Left ventricle myocardium superior (tissue), 1 donor: ENCODE measurements around the gene CTSO. TPM values are rescaled to one million over a fixed set of nuclear protein-coding genes. Genes with fewer than 3 reads are reported as not detected.

ENCODE experiments used
- ATAC-seq: fragments of 200-7000 bp; cut with Tn5 transposase; one replicate; pipeline ENCODE4 v1.9.1; 2020; ENCODE audit warnings: mild to moderate bottlenecking, moderate library complexity
- DNase-seq: peaks from one replicate; pipeline ENCODE4 v3.0.0-alpha.2; 2020
- intact Hi-C: fragments of 100-400 bp; cut with micrococcal nuclease; formaldehyde crosslinking; loops from one replicate; pipeline ENCODE4 v1.11.0; 2022
- long read RNA-seq: library from polyadenylated mRNA; unstranded; transcript quantifications from one replicate; pipeline ENCODE4 v2.0.0, GENCODE V29; 2021
- total RNA-seq: library from RNA; stranded (reverse); fragmentation: NEBNext Ultra II Directional; extraction: Animal tissue kit (Norgen Biotek cat#: 25700); gene quantifications from one replicate; pipeline ENCODE4 v1.2.1, GENCODE V29; 2021
- donor health status: DM: no; HTN: yes; CAD: no; lungs with severe emphysema.

The CTSO gene
- 6.2 TPM for total RNA-seq
- long read RNA-seq, transcript CTSO-201 (8 exons, 2,954 nt), result major isoform, 9 of 10 reads
- long read RNA-seq, partial matches to known transcripts, result 0 of 10 reads
- long read RNA-seq, other reads (novel, unspliced or antisense), result 1 of 10 reads

- intact Hi-C loops, result loop anchor here (10.0 kb wide), 1 partner anchor 149 kb away; no protein-coding TSS in a partner anchor
- ATAC-seq, result peak; percentile 98
- DNase-seq, result peak; percentile 87
Observed at GRCh38 chr4:155953151-155954117, at the start of gene CTSO. Gene CTSO (minus strand): TSS chr4:155953866. CDS start chr4:155953847, 19 bp downstream.

- DNase-seq (no peak), ATAC-seq (no peak)
- intact Hi-C loops, result no loop called here
Observed at GRCh38 chr4:156000491-156000890, 46.8 kb upstream of the CTSO start.

DNA sequence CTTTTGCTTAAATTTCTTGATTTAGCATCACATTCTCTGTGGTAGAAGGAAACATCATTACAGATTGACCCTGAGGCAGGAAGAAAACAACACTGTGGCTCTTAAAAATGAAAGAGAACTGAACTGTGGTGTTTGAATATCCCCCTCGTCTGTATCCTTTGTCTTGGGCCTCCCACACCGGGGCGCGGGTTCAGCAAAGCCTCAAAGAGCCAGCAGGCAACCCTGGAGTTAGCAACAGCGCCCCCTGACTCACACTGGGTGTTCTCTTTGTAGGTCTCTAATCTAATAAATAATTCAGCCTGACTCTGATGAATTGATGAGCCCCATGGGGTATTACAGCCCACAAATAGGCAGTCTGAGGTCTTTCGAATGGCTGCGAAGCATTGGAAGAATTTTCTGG lies 46.1 kb upstream of the CTSO start:
- DNase-seq (peak; percentile 38), ATAC-seq (no peak)
- intact Hi-C loops, result no loop called here

- ATAC-seq, result no peak
- DNase-seq, result no peak
- intact Hi-C loops, result no loop called here
Observed at GRCh38 chr4:155995069-155995468, 41.4 kb upstream of the CTSO start.

DNA sequence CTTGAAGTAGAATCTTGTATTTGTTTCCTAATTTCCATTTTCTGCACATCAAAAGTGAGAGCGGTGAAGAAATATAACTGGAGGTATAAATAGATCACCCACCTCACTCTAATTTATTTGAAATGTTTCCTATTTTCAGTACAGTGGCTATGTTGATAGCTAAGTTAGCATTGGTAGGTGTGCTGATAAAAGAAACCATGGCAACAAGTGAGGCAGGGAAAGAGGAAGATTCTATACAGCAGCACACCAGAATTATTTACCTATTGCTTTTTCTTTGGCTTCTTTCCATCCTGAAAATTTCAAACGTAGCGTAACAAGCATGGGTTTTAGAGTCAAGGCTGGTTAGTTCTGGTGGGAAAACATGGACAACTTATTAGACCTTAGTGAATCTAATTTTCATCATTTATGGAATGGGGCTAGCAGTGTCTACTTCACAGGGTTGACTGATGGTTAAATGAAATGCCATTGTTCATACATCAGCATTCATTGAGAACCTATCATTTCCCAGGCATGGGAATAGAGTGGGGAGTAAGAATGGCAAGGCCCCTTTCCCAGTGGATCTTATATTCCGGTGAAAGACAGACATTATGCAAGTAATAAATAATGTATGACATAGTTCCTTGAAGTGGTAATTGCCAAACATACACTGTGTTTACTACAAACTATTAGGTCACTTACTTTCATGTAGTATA lies 30.6 kb upstream of the CTSO start:
- DNase-seq, result no peak
- no peak for ATAC-seq
- intact Hi-C loops, result no loop called here

DNA sequence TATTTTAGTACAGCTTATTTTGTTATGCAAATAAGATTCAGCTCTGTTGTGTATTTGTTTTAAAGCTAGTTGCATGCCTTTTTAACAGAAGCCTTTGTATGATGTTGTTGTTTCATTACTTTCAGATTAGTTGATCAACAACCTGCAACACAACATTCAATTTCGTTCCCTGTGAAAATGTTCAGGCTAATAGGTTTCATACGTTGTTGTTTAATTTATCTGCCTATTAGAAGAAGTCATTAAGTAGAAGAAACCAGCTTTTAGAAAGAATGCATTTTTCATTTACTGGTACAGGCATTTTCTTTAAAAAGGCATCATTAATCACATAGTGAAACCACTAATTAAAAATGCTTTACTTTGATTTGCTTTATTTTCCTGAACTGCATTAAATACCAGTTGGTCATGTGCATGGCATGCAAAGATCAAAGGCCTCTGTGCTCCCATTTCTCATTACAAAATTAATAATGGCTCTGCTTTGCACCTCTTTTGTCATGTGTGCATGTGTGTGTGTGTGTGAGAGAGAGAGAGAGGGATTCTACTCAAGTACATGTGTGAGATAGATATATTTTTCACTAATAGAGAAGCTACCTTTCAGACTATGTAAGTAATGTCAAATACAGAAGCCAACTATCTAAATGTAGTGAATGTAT lies 29.2 kb upstream of the CTSO start:
- DNase-seq, result no peak
- ATAC-seq, result no peak
- intact Hi-C loops, result no loop called here

GRCh38 chr4:155978810-155979209 lies 25.1 kb upstream of the CTSO start:
- intact Hi-C loops, result no loop called here
- DNase-seq (no peak), ATAC-seq (no peak)

- ATAC-seq (no peak), DNase-seq (no peak)
- intact Hi-C loops, result no loop called here
Observed at GRCh38 chr4:155975511-155975910, 21.8 kb upstream of the CTSO start.

GRCh38 chr4:155974996-155975395 lies 21.3 kb upstream of the CTSO start:
- ATAC-seq (no peak), DNase-seq (no peak)
- intact Hi-C loops, result no loop called here

DNA sequence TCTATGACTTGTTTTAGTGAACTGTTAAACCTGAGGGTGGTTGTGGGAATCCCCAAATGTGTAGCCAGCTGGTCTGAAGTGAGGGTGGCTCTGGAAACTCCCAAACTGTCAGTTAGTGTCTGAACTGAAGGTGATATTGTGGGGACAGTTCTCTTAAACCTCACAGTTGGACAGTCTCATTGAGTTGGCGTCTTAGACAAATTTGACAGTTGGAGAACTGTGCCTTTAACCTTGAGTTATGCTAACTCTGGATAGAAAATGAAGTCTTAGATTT lies 20.7 kb upstream of the CTSO start:
- no peak for ATAC-seq
- no peak for DNase-seq
- intact Hi-C loops, result no loop called here

DNA sequence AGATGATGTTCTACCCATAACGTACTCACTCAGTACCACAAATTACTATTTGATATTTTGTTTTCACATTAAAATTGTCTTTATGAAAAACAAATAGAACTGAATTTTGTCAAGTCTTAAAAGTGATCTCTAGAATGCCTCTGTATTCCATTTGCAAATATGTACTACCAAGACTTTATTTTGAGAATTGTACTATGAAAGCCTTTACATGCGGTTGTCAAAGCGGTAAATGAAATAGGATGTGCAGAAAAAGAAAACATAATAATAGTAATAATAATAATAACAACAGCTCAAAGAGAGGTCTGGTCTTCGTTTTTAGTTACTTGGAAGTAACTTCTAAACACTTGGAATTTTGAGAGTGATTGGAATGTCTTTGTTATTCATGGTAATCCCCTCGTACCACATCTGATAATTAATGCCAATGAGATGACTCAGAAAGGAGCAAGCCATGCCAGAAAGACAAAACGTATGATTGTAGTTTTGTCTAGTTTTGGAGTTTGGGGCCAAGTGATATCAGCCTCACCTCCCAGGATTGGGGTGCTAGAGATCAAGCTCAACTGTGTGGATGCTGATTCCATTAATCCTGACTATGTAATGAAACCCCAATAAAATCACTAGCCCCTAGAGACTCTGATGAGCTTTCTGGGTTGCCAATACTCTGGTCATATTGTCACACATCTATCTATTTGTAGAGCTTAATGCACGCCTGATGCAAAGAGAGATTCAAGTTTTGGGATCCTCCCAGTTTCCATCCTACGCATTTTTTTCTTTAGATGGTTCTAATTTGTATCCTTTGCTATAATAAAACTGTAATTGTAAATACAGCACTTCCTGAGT lies 20.2 kb upstream of the CTSO start:
- DNase-seq, result no peak
- intact Hi-C loops, result no loop called here
- ATAC-seq, result no peak

GRCh38 chr4:155972098-155972497 lies 18.4 kb upstream of the CTSO start:
- intact Hi-C loops, result no loop called here
- DNase-seq, result no peak
- ATAC-seq, result no peak

- DNase-seq (no peak), ATAC-seq (no peak)
- intact Hi-C loops, result no loop called here
Observed at GRCh38 chr4:155966731-155967395, 13.2 kb upstream of the CTSO start.

DNA sequence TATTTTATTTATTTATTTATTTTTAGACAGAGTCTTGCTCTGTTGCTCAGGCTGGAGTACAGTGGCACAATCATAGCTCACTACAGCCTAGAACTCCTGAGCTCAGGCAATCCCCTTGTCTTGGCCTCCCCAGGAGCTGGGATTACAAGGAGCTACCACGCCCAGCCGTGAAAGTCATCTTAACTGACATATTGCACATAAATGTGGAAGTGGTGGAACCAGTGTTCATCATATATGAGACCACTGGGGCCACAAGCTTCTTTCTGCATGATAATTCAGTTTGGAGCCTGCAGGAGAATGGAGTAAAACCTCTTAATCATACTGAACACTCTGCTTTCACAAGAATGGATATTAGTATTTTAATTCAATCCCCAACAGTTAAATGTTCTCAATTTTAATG lies 12.5 kb upstream of the CTSO start:
- DNase-seq, result no peak

DNA sequence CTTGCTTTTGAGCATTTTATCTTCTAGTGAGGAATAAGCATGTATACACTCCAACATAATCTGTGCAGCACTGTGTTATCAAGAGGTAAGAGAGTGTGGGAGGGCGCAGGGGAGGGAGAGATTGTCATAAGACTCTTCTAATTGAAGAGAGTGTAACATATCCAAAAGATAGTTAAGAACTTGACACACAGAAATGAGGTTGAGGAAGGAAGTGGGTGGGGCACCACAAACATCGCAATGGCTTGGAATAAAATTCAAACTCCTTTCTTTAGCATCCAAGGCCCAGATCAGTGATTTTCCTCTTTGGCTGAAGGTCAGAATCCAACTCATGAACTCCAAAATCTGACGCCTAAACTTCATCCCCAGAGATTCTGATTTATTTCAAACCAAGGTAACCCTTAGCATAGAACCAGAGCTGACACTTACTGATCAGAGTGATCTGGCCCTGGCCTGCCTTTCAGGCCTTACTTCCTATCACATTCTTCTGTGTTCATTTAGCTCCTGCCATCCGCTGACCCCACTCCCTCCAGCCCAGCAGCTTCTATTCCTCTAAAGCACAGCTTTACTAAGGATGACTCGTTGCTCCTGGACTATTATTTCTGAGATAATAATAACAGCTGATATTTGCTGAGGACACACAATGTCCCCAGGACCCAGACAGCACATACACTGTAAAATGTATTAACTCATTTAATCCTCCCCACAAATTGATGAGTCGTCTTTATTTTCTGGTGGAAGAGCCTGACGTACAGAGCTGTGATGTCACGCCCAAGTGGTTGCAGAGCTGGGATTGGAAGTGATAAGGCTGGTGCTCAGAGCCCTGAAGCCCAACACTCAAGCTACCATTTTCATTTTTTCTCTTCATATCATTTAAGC lies 10.6 kb upstream of the CTSO start:
- ATAC-seq (peak; percentile 74), DNase-seq (peak; percentile 32)
- intact Hi-C loops, result no loop called here

More for the DNA sequence above, 12.5 kb upstream of the CTSO start:
- intact Hi-C loops, result no loop called here
- ATAC-seq, result no peak

DNA sequence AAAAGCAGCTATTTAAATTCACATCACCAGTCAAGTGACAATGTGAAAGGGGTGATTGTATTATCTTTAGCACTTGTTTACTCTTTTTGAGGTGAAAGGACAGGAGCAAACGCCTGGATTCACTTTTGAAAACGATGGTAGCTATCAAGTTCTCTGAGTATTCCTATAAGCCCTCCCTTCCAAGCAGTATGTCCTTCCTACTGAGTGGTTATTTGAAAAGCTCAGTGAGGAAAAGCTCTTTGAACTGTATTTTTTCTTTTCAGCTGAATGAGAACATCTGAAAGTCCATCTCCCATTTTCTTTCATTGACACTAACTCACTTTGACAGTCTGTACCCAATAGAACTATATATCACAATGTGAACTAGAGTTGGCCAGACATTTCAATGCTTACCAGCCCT lies 9.1 kb upstream of the CTSO start:
- no peak for ATAC-seq
- intact Hi-C loops, result no loop called here
- no peak for DNase-seq

GRCh38 chr4:155961575-155961974 lies 7.9 kb upstream of the CTSO start:
- DNase-seq, result no peak
- ATAC-seq, result no peak
- intact Hi-C loops, result no loop called here

DNA sequence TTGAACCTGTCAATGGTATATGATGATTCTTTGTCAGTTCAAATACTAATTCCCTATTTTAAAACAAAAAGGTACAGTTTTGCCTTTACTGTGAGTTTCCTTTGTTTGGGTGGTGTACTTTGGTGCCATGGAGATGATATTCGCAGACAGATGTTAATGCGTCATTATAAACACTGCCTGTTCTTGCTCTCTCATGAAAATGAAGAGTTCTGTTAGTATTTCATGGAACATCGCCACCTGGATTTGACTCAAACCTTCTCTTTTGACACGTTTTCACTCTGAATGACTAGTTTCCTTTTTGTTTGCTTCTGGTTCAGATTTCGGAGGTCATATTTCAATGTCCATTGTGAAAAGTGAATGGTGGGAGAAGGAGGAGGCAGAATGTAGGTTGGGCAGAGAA lies 6.9 kb upstream of the CTSO start:
- ATAC-seq, result peak; percentile 56
- DNase-seq, result no peak
- intact Hi-C loops, result no loop called here
